KMS-11 (cell line): ENCODE data around the gene MYLIP.

ENCODE experiments used
- H2AFZ ChIP-seq: fragments of 200-600 bp; sonication (generic); 2 replicates; pipeline ENCODE4 v1.6.1; 2016; ENCODE audit warnings: antibody characterized with exemption, mixed run types, low read depth
- H3K27ac ChIP-seq: fragments of 200-600 bp; sonication (generic); 2 replicates; pipeline ENCODE4 v1.6.1; 2016; ENCODE audit warnings: mild to moderate bottlenecking, mixed run types
- H3K27me3 ChIP-seq: fragments of 200-600 bp; sonication (generic); 2 replicates; pipeline ENCODE4 v1.6.1; 2017; ENCODE audit warnings: mild to moderate bottlenecking, low read depth, mixed run types, moderate library complexity; ENCODE audit not compliant: insufficient read depth
- H3K36me3 ChIP-seq: fragments of 200-600 bp; sonication (generic); 2 replicates; pipeline ENCODE4 v1.6.1; 2017; ENCODE audit warnings: mild to moderate bottlenecking, mixed run types; ENCODE audit not compliant: insufficient read depth
- H3K4me1 ChIP-seq: fragments of 200-600 bp; sonication (generic); 2 replicates; pipeline ENCODE4 v1.6.1; 2016; ENCODE audit warnings: mild to moderate bottlenecking, low read depth, mixed run types; ENCODE audit not compliant: poor library complexity, severe bottlenecking
- H3K4me2 ChIP-seq: fragments of 200-600 bp; sonication (generic); 2 replicates; pipeline ENCODE4 v1.7.0; 2016; ENCODE audit warnings: mild to moderate bottlenecking, mixed run types
- H3K4me3 ChIP-seq: fragments of 200-600 bp; sonication (generic); IDR thresholded peaks from 2 replicates; pipeline ENCODE4 v1.6.1; 2017; ENCODE audit warnings: low read depth, low read length, mixed read lengths; ENCODE audit not compliant: insufficient read depth
- H3K79me2 ChIP-seq: fragments of 200-600 bp; sonication (generic); 2 replicates; pipeline ENCODE4 v1.6.1; 2016; ENCODE audit warnings: low read depth, mixed run types; ENCODE audit not compliant: insufficient read depth
- H3K9ac ChIP-seq: fragments of 200-600 bp; sonication (generic); 2 replicates; pipeline ENCODE4 v1.6.1; 2016; ENCODE audit warnings: mild to moderate bottlenecking, mixed run types
- H4K20me1 ChIP-seq: fragments of 200-600 bp; sonication (generic); 2 replicates; pipeline ENCODE4 v1.6.1; 2016; ENCODE audit warnings: mild to moderate bottlenecking, mixed run types; ENCODE audit not compliant: insufficient read depth
- CTCF ChIP-seq: fragments of 200-600 bp; sonication (generic); conservative IDR thresholded peaks from 2 replicates; pipeline ENCODE4 v1.6.1; 2017; ENCODE audit warnings: low read depth, mild to moderate bottlenecking, antibody characterized with exemption, low read length, moderate library complexity, mixed read lengths

MYLIP gene

GRCh38 chr6:16184129-16184528 lies 55.2 kb downstream of the MYLIP start:
- Histone ChIP-seq H3K27me3 (no peaks in the 10 kb centered on the region), H4K20me1 (no peaks in the 10 kb centered on the region), H3K79me2 (no peaks in the 10 kb centered on the region), H3K4me1 (peaks cover 4% of the 10 kb centered on the region), H3K9ac (no peak overlapping the region), H3K36me3 (no peaks in the 10 kb centered on the region), H3K27ac (no peak overlapping the region), H2AFZ (no peak overlapping the region), H3K4me3 (no peak overlapping the region), H3K4me2 (no peak overlapping the region)
- TF ChIP-seq CTCF = 0 out of 2 replicates have a peak, but pooled peaks have one; percentile 25

- H3K4me2 ChIP-seq = no peak overlapping the region
- no peak overlapping the region for H2AFZ ChIP-seq
- H4K20me1 ChIP-seq = no peaks in the 10 kb centered on the region
These were observed 55.7 kb downstream of the MYLIP start for GRCh38 chr6:16184551-16184950.

GRCh38 chr6:16187176-16187575 lies 58.3 kb downstream of the MYLIP start:
- no peak for TF ChIP-seq CTCF
- H3K27ac ChIP-seq = no peak overlapping the region
- H3K79me2 ChIP-seq = no peaks in the 10 kb centered on the region
- H3K9ac ChIP-seq = no peak overlapping the region
- no peak overlapping the region for H3K4me3 ChIP-seq
- H3K4me2 ChIP-seq = no peak overlapping the region
- no peak overlapping the region for H2AFZ ChIP-seq
- peaks cover 4% of the 10 kb centered on the region for H3K4me1 ChIP-seq
- no peaks in the 10 kb centered on the region for H3K27me3 ChIP-seq
- no peaks in the 10 kb centered on the region for H4K20me1 ChIP-seq
- no peaks in the 10 kb centered on the region for H3K36me3 ChIP-seq

More at GRCh38 chr6:16184551-16184950, 55.7 kb downstream of the MYLIP start:
- Histone ChIP-seq H3K27ac (no peak overlapping the region), H3K79me2 (no peaks in the 10 kb centered on the region), H3K27me3 (no peaks in the 10 kb centered on the region), H3K4me1 (peaks cover 4% of the 10 kb centered on the region), H3K36me3 (no peaks in the 10 kb centered on the region), H3K4me3 (no peak overlapping the region), H3K9ac (no peak overlapping the region)
- TF ChIP-seq CTCF = no peak

- no peak overlapping the region for H3K27ac ChIP-seq
- no peaks in the 10 kb centered on the region for H3K4me1 ChIP-seq
- no peak overlapping the region for H2AFZ ChIP-seq
- no peak overlapping the region for H3K9ac ChIP-seq
- no peaks in the 10 kb centered on the region for H3K79me2 ChIP-seq
- H3K36me3 ChIP-seq = no peaks in the 10 kb centered on the region
- no peak overlapping the region for H3K4me2 ChIP-seq
- no peaks in the 10 kb centered on the region for H4K20me1 ChIP-seq
- TF ChIP-seq CTCF = no peak
- H3K27me3 ChIP-seq = no peaks in the 10 kb centered on the region
- no peak overlapping the region for H3K4me3 ChIP-seq
These were observed 61.3 kb downstream of the MYLIP start for GRCh38 chr6:16190214-16190613.
